GM12878 (cell line): ENCODE data around the gene CCDC194. TPM values are rescaled to one million over a fixed set of nuclear protein-coding genes. Genes with fewer than 3 reads are reported as not detected.

Experiments
- BHLHE40 ChIP-seq, 2 experiments: fragments of 450-650 bp in 1 of 2; IDR thresholded peaks; 2 replicates each; pipeline ENCODE4 v1.6.1; 2011 to 2017; ENCODE audit warnings: low read depth in 2 of 2, borderline replicate concordance in 1 of 2, improper control_type of control experiment in 1 of 2, low read length in 1 of 2, mild to moderate bottlenecking in 1 of 2
- YY1 ChIP-seq: IDR thresholded peaks from 2 replicates; pipeline ENCODE4 v1.6.1; 2011; ENCODE audit warnings: low read depth, mild to moderate bottlenecking, low read length
- polyA plus RNA-seq, 11 experiments: library from polyadenylated mRNA; depleted of rRNA in 4 of 11; unstranded in 6 of 11; stranded (reverse) in 5 of 11; fragments of >200 nt; fragmentation: Nextera tagmentation in 4 of 11; fragmentation: Illumina TruSeq in 1 of 11; extraction: Ambion mirVana in 4 of 11; extraction: Trizol in 1 of 11; gene quantifications; 1 replicate in 1 of 11; 2 replicates in 10 of 11; pipeline versions ENCODE4 v1.2.1 to v1.2.3, GENCODE V29; 2011 to 2016; ENCODE audit warnings: inconsistent platforms in 2 of 11, missing spikeins in 2 of 11, low read depth in 1 of 11
- total RNA-seq, 4 experiments: library from RNA; depleted of rRNA in 3 of 4; stranded (reverse); fragments of >200 nt in 3 of 4; fragmentation: Illumina TruSeq in 1 of 4; extraction: Trizol in 1 of 4; gene quantifications; 2 replicates each; pipeline versions ENCODE4 v1.2.1 to v1.2.3, GENCODE V29; 2013 to 2021
- TF ChIP-seq, protein P1 (sequence below): fragments of 450-650 bp; IDR thresholded peaks from 2 replicates; pipeline ENCODE4 v1.6.1; 2016; ENCODE audit warnings: mild to moderate bottlenecking
- TF ChIP-seq, protein P2 (sequence below): fragments of 450-650 bp; IDR thresholded peaks from 2 replicates; pipeline ENCODE4 v1.6.1; 2017; ENCODE audit warnings: mild to moderate bottlenecking, moderate library complexity
- TF ChIP-seq, protein P3 (sequence below): IDR thresholded peaks from 2 replicates; pipeline ENCODE4 v1.6.1; 2012; ENCODE audit warnings: low read depth, low read length, improper control_type of control experiment

CCDC194 gene
- total and polyA plus RNA-seq, 10 of the 15 experiments (the other 5 are each of a cell fraction or from before 2014, with no cell fraction given), result 0.07 to 3.4 (median 0.97) TPM

DNA sequence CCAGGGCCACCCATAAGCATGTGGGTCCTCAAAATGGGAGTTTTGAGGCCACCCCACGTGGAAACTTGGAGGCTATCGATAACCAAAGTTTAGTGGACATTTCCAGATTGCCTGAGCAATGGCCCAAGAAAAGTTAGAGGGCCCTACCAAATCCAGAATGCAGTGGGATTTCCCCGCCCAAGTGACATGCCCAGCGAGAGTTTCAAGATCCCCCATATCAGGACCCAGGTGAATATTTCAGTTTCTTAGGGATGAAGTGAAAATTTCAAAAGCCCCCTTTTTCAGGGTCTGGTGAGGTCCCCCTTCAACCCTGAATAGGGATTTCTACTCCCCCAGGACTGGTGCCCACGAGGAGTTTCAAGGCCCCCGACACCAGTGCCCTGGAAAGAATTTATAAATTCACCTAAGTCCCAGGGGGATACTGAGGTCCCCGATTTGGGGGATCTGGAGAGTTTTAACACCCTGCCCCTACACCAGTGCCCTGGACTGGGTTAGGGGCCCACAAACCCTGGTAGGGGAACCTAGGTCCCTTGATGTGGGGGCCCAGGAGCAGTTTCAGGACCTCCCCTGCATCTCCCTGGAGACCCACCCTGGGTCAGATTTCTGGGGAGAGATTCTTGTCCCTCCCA is 10.7 kb upstream of the CCDC194 start (continued):
- TF ChIP-seq BHLHE40 (IDR thresholded peaks at IDR 0.05; ENCODE audit: borderline replicate concordance in 1 of 2, low read depth in 2 of 2, low read length in 1 of 2), result peak in 1 of 2 experiments; percentile 8; a peak in 1 of 4 replicates
- TF ChIP-seq YY1, result no peak
- TF ChIP-seq, protein P1, sequence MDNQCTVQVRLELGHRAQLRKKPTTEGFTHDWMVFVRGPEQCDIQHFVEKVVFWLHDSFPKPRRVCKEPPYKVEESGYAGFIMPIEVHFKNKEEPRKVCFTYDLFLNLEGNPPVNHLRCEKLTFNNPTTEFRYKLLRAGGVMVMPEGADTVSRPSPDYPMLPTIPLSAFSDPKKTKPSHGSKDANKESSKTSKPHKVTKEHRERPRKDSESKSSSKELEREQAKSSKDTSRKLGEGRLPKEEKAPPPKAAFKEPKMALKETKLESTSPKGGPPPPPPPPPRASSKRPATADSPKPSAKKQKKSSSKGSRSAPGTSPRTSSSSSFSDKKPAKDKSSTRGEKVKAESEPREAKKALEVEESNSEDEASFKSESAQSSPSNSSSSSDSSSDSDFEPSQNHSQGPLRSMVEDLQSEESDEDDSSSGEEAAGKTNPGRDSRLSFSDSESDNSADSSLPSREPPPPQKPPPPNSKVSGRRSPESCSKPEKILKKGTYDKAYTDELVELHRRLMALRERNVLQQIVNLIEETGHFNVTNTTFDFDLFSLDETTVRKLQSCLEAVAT, result peak; percentile 95
- TF ChIP-seq, protein P2, sequence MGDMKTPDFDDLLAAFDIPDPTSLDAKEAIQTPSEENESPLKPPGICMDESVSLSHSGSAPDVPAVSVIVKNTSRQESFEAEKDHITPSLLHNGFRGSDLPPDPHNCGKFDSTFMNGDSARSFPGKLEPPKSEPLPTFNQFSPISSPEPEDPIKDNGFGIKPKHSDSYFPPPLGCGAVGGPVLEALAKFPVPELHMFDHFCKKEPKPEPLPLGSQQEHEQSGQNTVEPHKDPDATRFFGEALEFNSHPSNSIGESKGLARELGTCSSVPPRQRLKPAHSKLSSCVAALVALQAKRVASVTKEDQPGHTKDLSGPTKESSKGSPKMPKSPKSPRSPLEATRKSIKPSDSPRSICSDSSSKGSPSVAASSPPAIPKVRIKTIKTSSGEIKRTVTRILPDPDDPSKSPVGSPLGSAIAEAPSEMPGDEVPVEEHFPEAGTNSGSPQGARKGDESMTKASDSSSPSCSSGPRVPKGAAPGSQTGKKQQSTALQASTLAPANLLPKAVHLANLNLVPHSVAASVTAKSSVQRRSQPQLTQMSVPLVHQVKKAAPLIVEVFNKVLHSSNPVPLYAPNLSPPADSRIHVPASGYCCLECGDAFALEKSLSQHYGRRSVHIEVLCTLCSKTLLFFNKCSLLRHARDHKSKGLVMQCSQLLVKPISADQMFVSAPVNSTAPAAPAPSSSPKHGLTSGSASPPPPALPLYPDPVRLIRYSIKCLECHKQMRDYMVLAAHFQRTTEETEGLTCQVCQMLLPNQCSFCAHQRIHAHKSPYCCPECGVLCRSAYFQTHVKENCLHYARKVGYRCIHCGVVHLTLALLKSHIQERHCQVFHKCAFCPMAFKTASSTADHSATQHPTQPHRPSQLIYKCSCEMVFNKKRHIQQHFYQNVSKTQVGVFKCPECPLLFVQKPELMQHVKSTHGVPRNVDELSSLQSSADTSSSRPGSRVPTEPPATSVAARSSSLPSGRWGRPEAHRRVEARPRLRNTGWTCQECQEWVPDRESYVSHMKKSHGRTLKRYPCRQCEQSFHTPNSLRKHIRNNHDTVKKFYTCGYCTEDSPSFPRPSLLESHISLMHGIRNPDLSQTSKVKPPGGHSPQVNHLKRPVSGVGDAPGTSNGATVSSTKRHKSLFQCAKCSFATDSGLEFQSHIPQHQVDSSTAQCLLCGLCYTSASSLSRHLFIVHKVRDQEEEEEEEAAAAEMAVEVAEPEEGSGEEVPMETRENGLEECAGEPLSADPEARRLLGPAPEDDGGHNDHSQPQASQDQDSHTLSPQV, result no peak
- TF ChIP-seq, protein P3, sequence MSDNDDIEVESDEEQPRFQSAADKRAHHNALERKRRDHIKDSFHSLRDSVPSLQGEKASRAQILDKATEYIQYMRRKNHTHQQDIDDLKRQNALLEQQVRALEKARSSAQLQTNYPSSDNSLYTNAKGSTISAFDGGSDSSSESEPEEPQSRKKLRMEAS, result no peak
